HG03103 (cell line): Measurements from ENCODE around the gene SGPL1.

Experiments
- ATAC-seq: cut with Tn5 transposase; IDR thresholded peaks from one replicate; pipeline ENCODE4 v1.9.1; 2021; ENCODE audit warnings: low read depth; ENCODE audit not compliant: unreplicated experiment

The SGPL1 gene

DNA sequence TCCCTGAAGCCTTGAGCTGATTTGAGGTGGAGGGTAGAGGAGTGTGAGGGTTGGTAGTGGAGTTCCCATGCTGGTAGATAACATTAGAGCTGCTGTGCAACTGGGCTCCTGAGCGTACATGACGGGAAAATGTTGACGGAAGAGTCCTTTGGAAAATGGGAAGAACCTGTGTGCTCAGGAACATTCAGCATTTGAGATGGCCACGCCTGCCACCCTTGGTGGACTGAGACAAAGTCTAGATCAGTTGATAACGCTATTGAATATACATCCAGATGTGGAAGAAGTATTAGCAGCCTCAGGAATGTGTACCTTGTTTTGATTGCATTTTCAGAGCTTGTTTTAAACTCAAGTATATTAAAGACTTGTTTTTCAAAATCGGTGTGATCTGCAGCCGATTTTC, 56.5 kb downstream of the SGPL1 start:
- no peak for ATAC-seq

DNA sequence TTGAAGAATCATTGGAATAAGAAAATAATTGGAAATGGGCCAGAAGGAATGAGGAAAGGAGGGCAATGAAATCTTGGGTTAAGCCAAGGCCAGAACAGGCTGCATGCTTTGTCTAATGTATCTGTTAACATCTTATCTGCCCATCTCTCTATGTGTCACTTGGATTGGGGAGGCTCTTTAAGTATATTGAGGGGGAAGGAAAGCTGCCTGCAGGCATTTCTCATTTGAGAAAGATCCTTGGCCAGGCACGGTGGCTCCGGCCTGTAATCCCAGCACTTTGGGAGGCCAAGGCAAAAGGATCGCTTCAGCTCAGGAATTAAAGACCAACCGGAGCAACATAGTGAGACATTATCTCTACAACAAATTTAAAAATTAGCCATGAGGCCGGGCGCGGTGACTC, 58.3 kb downstream of the SGPL1 start:
- ATAC-seq = no peak

DNA sequence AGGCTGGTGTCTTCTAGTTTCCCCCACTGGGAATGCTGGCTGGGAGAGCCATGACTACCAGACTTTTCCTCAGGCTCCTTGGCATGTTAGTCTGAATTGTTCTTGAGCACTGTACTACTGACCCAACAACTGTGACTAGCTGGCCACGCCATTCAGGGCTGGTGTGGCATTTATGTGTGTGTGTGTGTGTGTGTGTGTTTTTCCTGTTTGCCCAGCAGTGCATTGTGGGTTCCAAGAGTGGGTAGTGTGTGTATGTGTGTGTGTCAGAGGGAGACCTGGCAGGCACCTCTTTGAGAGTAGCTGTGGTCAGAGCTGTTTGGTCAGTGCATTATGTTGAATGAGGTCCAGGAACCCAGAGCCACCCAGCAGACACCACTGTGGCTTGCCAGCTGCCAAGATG, 63.5 kb downstream of the SGPL1 start:
- ATAC-seq = no peak

GRCh38 chr10:70880077-70880534, 64.4 kb downstream of the SGPL1 start:
- no peak for ATAC-seq

DNA sequence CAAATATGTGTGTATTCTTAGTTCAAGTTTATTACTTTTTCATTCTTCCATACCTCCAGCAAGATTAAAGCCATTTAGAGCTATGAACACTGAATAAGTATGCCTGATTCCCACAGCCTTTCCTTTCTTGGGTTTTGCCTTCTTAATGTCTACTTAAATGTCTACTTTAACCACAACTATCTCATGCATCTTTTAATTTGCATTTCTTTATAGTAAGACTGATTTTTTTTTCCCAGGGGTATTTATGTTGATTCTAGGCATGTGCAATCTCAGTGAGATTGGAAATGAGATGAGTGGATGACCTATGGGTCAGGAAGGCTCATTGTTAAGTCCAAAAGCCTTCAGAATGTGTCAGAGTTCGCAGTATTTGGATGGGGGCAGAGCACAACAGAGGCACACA, 69.0 kb downstream of the SGPL1 start:
- no peak for ATAC-seq

- ATAC-seq = no peak
These were observed 69.7 kb downstream of the SGPL1 start for GRCh38 chr10:70885481-70885880.

DNA sequence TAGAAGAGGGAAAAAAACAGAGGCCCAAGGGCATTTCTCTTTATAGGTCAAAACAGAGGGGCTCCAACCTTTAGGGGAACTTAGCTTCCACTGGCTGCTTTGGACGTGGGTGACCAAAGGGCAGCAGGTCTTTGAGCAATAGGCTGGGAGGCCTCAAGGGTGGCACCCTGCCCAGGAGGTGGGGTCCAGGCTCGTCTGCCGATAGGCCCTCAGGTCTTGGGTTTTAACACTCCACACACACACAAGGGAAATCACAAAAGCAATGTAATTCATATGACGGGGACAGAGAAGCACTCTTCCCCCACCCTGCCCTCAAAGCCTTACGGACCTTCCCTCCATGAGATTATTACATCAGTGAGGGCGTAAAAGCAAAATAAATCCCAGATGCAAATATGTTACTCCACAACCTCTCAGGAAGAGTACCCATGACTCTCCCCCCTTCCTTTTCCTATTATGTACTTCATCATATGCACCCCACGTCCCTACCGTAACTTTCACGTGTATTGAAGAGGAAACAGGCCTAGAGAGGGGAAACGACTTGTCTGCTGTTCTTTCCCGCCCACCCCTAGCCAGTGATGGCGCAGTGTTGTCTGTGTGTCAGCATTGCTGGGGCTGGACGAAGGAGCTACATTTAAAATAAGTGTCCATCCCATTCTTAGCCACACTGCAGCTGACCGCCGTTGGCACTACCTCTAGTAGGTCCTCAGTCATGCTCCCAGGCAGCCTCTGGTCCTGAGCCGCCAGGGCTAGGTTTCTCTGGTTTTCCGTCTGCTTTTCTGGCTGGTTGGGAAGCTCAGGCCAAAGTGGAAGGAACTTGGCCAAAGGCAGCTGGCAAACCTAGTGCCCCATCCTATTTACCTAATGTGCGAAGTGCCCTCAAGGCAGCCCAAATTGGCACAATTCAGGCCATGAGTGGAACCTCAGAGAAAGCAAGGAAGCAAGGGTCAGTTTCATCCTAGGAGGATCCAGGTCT, 70.5 kb downstream of the SGPL1 start:
- no peak for ATAC-seq

- ATAC-seq = no peak
These were observed 71.3 kb downstream of the SGPL1 start for GRCh38 chr10:70886921-70887665.

DNA sequence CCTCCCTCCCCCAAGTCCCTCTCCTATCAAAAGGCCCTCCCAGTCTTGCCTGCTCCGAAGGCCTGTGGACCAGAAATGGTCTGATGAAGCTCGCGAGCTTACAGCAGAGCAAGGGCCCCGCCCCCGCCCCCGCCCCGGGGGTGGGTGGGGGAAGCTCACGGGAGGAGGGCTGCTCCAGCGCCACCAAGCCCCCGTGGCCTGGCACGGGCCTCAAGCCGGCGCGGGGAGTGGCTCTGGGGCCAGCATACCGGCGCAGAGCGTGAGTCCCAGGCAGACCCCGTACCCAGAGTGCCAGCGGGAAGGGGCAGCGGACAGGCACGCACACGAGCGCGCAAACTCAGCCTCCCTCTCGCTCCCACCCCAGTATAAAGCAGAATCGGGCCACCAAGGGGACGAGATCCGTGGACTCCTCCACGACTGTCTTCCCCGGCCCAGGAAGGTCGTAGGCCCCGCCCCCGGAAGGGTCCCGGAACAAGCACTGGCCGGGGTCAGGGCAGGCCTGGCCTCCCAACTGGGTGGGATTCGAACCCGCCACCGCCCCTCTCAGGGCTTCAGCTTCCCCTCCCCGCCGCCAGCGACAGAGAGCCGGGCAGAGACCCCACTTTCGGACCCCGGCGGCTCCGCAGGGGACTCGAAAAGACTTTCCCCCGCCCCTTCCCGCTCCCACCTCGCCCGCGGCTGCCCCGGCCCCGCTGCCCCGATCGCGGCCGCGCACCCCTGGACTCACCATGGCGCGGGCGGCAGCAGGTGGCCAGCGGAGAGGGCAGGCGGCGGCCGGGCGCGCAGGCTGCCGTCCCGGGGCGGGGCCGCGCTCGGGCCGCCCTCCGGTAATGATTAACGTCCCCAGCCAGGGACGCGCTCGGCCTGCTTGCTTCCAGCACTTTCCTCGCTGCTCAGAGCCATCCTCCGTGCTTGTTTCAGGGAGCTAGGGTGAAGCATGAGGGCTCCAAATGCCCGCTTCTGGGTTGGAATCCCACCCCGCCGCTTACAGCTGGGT, 72.4 kb downstream of the SGPL1 start, which contains the start of gene PCBD1:
Gene PCBD1 (minus strand): TSS at position 762 of the 997 bp plus-strand sequence. CDS start 32 bp downstream, at position 730.
- ATAC-seq = peak; percentile 45

DNA sequence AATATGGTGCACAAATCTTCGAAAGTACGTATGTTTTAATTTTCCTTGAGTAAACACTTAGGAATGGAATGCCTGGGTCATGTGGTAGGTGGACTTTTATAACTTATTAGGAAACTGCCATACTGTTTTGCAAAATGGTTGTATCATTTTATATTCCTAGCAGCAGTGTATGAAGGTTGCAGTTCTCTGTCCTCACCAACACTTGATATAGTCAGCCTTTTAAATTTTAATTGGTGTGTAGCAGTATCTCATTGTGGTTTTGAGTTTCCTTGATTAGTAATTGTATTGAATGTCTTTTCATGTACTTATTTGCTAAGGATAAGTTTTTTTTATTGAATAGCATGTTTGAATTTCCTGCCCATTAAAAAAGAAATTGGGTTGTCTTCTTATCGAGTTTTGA, 73.5 kb downstream of the SGPL1 start:
- no peak for ATAC-seq

- no peak for ATAC-seq
These were observed 75.2 kb downstream of the SGPL1 start for GRCh38 chr10:70890917-70891431.

GRCh38 chr10:70891627-70892026, 75.9 kb downstream of the SGPL1 start:
- ATAC-seq = no peak

GRCh38 chr10:70892631-70893030, 76.9 kb downstream of the SGPL1 start:
- ATAC-seq = no peak

DNA sequence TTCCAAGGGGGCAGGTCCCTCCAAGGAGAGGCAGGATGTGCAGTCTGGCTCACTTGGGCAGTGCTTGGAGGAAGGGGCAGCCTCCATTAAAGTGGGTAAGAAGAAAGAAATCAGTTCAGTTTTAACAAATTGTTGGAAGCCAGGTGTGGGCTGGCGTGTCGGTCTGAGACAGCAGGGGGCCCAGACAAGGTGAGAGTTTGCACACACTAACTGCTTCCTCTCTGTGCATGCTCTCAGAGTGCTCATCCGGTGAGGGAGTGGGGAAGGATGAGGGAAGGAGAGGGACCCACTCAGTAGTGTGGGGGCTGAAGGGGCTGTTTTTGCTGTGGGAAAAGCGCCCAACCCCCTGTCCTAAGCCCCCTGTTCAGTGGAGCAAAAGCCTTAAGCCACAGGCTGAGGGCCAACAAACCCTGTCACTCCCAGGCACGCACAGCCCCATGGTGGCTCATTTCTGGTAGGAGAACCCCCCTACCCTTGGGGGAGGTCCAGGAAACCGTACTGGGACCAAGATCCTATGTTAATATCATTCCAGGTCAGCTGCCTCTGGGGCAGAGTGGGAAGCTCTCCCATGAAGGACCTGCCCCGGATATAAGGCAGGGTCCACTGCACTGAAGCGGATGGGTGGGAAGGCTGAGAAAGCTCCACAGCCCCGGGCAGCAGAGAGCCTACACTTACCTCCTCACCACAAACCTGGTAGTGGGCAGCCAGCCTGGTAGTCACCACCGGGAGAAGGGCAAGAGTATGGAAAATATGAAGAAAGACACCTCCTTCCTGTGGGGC, 77.7 kb downstream of the SGPL1 start:
- no peak for ATAC-seq

DNA sequence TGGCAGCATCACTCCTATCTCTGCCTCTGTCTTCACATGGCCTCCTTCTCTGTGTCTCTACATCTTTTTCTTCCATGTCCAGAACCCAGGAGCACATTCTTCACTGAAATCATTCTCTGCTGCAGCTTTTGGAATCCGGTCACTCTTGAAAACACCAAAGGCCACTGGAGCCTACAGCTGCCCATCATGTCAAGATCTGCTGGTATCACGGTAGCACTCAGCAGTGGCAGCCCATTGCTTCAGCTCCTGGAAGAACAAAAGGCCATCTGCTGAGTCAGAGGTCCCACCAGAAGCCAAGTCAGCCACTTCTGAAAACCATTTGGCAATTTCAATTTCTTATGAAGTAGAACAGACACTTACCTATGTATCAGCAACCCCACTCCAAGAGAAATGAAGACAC, 78.7 kb downstream of the SGPL1 start:
- ATAC-seq = no peak

DNA sequence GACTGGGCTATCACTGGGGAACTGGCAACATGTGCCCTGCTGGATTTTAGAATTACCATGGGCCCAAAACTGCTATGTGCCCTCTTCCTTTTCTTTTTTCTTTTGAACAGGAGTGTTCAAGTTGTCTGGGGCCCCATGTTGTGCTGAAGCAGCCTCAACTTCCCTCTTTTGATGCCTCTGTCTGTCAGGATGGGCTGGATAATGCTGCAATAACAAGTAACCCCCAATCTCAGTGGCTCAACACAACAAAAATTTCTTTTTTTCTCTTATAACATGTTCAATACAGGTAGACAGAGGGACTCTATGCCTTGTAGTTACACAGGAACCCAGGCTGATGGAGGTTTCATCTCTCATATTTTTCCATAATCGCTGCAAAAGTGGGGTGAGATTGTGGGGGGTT, 80.8 kb downstream of the SGPL1 start:
- ATAC-seq = no peak

DNA sequence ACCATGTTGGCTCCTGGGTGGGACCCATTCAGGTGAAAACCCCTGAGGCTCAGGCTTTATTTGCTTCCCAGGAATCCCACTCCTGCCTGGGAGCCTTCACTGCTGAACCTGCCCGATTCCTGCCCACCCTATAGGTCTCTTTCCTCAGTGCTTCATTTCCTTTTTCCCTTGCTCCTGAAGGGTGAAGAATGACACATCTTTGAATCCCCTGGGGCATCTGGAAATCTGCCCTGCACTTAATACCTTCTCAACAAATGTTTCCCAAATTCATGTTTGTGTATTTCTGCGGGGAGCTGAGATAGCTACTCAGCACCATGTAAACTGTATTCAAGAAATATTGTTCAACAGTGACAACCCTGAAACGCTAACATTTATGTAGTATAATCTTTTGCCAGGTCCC, 82.9 kb downstream of the SGPL1 start:
- no peak for ATAC-seq

GRCh38 chr10:70899096-70899495, 83.3 kb downstream of the SGPL1 start:
- no peak for ATAC-seq

GRCh38 chr10:70901276-70901878, 85.6 kb downstream of the SGPL1 start:
- ATAC-seq = no peak
